ENCODE measurements around the gene SIRT2. TPM values are rescaled to one million over a fixed set of nuclear protein-coding genes. Genes with fewer than 3 reads are reported as not detected.

The SIRT2 gene
- total RNA-seq, 2 donors from 2014 or later, result 63.3 to 92.1 TPM

- intact Hi-C loops (cut with DNase I), result loop anchor here (10.0 kb wide), 3 partner anchors 278 to 378 kb away; partner anchors contain the start of genes ACTN4 (in 1 of the 2), EIF3K (in 1 of the 2) and MAP4K1 (in 1 of the 2)
- DNase-seq, result no peak
- no peak for ATAC-seq
Observed at GRCh38 chr19:38922482-38922881, 23.1 kb upstream of the SIRT2 start.

GRCh38 chr19:38921420-38922274 is 22.2 kb upstream of the SIRT2 start:
- ATAC-seq (no peak), DNase-seq (no peak)
- intact Hi-C loops (cut with DNase I), result loop anchor here (10.0 kb wide), 3 partner anchors 277 to 377 kb away; partner anchors contain the start of genes ACTN4 (in 1 of the 2), EIF3K (in 1 of the 2) and MAP4K1 (in 1 of the 2)

- intact Hi-C loops (cut with DNase I), result loop anchor here (10.0 kb wide), 3 partner anchors 276 to 376 kb away; partner anchors contain the start of genes ACTN4 (in 1 of the 2), EIF3K (in 1 of the 2) and MAP4K1 (in 1 of the 2)
- no peak for ATAC-seq
- DNase-seq, result no peak
Observed at GRCh38 chr19:38920602-38921419, 21.4 kb upstream of the SIRT2 start.

- DNase-seq (no peak), ATAC-seq (no peak)
- intact Hi-C loops (cut with DNase I), result loop anchor here (10.0 kb wide), 3 partner anchors 275 to 375 kb away; partner anchors contain the start of genes ACTN4 (in 1 of the 2), EIF3K (in 1 of the 2) and MAP4K1 (in 1 of the 2)
Observed at GRCh38 chr19:38919837-38920601, 20.6 kb upstream of the SIRT2 start.

- no peak for DNase-seq
- intact Hi-C loops (cut with DNase I), result no loop called here
- no peak for ATAC-seq
Observed at GRCh38 chr19:38918526-38918925, 19.1 kb upstream of the SIRT2 start.

GRCh38 chr19:38917921-38918491 is 18.6 kb upstream of the SIRT2 start:
- ATAC-seq (no peak), DNase-seq (no peak)
- intact Hi-C loops (cut with DNase I), result no loop called here

- intact Hi-C loops (cut with DNase I), result no loop called here
- no peak for ATAC-seq
- no peak for DNase-seq
Observed at GRCh38 chr19:38917516-38917915, 18.1 kb upstream of the SIRT2 start.

GRCh38 chr19:38915329-38916321 is 16.2 kb upstream of the SIRT2 start:
- intact Hi-C loops (cut with DNase I), result no loop called here
- DNase-seq (no peak), ATAC-seq (no peak)

- intact Hi-C loops (cut with DNase I), result no loop called here
- DNase-seq (no peak), ATAC-seq (no peak)
Observed at GRCh38 chr19:38913958-38914357, 14.5 kb upstream of the SIRT2 start.

GRCh38 chr19:38912600-38913514 is 13.4 kb upstream of the SIRT2 start:
- ATAC-seq, result no peak
- intact Hi-C loops (cut with DNase I), result no loop called here
- DNase-seq, result no peak

- ATAC-seq (no peak), DNase-seq (no peak)
Observed at GRCh38 chr19:38911388-38912001, 12.1 kb upstream of the SIRT2 start.

GRCh38 chr19:38910488-38910887 is 11.1 kb upstream of the SIRT2 start:
- no peak for DNase-seq
- ATAC-seq, result no peak
- intact Hi-C loops (cut with DNase I), result no loop called here

More at GRCh38 chr19:38911388-38912001, 12.1 kb upstream of the SIRT2 start:
- intact Hi-C loops (cut with DNase I), result no loop called here

- intact Hi-C loops (cut with DNase I), result no loop called here
- no peak for DNase-seq
- ATAC-seq, result no peak
Observed at GRCh38 chr19:38908911-38909310, 9.5 kb upstream of the SIRT2 start.

- ATAC-seq, result no peak
- no peak for DNase-seq
- intact Hi-C loops (cut with DNase I), result no loop called here
Observed at GRCh38 chr19:38907670-38908069, 8.3 kb upstream of the SIRT2 start.

- intact Hi-C loops (cut with DNase I), result no loop called here
- ATAC-seq (no peak), DNase-seq (no peak)
Observed at GRCh38 chr19:38907227-38907626, 7.8 kb upstream of the SIRT2 start.

- ATAC-seq (no peak), DNase-seq (no peak)
- intact Hi-C loops (cut with DNase I), result no loop called here
Observed at GRCh38 chr19:38905620-38906019, 6.2 kb upstream of the SIRT2 start.
